ENCODE measurements around the gene SLC22A31. TPM values are rescaled to one million over a fixed set of nuclear protein-coding genes. Genes with fewer than 3 reads are reported as not detected.
"Not testable (repeated sequence)": the region's sequence is repeated elsewhere in the genome, so short reads cannot be mapped to it uniquely, and the experiment has no call there.

Gene SLC22A31
- total RNA-seq (2021; ENCODE audit: unreplicated experiment) (4.5 TPM), Bru-seq, nascent RNA (percentile 32 among the genes with signal in this experiment), BruChase-seq, experiment 1, labeled RNA remaining after a 2-hour chase (percentile 26 among the genes with signal in this experiment), BruChase-seq, experiment 2, labeled RNA remaining after a 6-hour chase (percentile 42 among the genes with signal in this experiment)
- polyA plus RNA-seq (2012; ENCODE audit: insufficient read length), result 4.5 TPM
- long read RNA-seq, partial matches to known transcripts, result 2 of 10 reads
- long read RNA-seq, other reads (novel, unspliced or antisense), result 5 of 10 reads

DNA sequence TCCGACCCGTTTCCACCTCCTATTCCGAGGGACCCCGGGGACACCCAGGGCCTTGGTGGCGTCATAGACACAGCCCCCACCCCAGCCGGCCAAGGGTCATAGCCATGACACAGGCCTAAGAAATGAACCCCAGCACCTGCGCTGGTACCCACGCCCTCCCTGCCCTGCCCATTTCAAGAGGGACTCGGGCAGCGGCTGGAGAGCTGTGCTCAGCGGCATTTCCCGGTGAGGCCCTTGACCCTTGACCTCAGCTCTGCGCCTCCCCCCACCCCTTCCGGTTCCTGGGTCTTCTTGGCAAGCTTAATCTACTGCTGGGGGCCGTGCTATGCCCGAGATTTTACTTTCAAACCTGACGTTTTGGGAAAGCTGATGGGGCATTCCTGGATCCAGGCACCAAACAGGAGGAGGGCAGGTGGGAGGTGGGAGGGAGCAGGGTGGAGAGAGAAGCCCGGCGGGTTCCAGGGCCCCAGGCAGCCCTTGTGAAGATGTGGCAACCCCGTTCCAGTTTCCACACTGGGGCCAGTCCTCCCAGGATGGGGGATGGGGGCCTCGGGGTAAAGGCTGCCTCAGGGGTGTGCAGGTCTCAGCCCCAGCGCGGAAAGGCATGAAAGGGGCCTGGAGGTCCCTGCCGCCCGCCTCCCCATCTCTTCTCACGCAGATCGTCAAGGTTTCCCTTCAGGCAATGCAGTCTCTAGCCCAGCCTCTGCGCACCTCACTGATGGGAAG is at the start of gene SLC22A31:
Gene SLC22A31 (minus strand): TSS at position 414 of the 726 bp plus-strand sequence. CDS start 36 bp downstream, at position 378.
- ATAC-seq (no peak), DNase-seq (ENCODE audit: low read depth, low spot score) (no peak)
- Histone ChIP-seq H3K4me3 (ENCODE audit: low read depth in 2 of 2, low read length in 2 of 2) (peak within 1 kb of the TSS; percentile 26 to 39; a peak in 3 of 4 replicates), H3K27me3 (ENCODE audit: control insufficient read depth, insufficient read depth, low read length) (peaks cover 3% of the 10 kb centered on the region; the same call in 1 of the 2 replicates), H3K36me3 (ENCODE audit: control insufficient read depth, insufficient read depth, low read length) (no peaks in the 10 kb centered on the region; the same call in 1 of the 2 replicates), H3K4me1 (ENCODE audit: control insufficient read depth, insufficient read depth, low read length) (no peaks in the 10 kb centered on the region), H3K9me3 (ENCODE audit: control insufficient read depth, insufficient read depth, low read depth, low read length) (no peaks in the 10 kb centered on the region), H3K27ac (ENCODE audit: low read length) (no peak within 1 kb of the TSS)
- POLR2A ChIA-PET, result no interaction called here
- TF ChIP-seq, protein P1, sequence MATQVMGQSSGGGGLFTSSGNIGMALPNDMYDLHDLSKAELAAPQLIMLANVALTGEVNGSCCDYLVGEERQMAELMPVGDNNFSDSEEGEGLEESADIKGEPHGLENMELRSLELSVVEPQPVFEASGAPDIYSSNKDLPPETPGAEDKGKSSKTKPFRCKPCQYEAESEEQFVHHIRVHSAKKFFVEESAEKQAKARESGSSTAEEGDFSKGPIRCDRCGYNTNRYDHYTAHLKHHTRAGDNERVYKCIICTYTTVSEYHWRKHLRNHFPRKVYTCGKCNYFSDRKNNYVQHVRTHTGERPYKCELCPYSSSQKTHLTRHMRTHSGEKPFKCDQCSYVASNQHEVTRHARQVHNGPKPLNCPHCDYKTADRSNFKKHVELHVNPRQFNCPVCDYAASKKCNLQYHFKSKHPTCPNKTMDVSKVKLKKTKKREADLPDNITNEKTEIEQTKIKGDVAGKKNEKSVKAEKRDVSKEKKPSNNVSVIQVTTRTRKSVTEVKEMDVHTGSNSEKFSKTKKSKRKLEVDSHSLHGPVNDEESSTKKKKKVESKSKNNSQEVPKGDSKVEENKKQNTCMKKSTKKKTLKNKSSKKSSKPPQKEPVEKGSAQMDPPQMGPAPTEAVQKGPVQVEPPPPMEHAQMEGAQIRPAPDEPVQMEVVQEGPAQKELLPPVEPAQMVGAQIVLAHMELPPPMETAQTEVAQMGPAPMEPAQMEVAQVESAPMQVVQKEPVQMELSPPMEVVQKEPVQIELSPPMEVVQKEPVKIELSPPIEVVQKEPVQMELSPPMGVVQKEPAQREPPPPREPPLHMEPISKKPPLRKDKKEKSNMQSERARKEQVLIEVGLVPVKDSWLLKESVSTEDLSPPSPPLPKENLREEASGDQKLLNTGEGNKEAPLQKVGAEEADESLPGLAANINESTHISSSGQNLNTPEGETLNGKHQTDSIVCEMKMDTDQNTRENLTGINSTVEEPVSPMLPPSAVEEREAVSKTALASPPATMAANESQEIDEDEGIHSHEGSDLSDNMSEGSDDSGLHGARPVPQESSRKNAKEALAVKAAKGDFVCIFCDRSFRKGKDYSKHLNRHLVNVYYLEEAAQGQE (IDR thresholded peaks at IDR 0.05; ENCODE audit: insufficient read depth in 1 of 2, low read depth in 2 of 2, low read length in 1 of 2), result no peak
- no peak for TF ChIP-seq TCF7L2 (IDR thresholded peaks at IDR 0.05; ENCODE audit: low read depth, low read length)
- TF ChIP-seq SIN3A (IDR thresholded peaks at IDR 0.05; ENCODE audit: borderline replicate concordance, insufficient read depth, low read depth, low read length), result no peak
- no peak for TF ChIP-seq CTCF (IDR thresholded peaks at IDR 0.05)
- no peak for TF ChIP-seq POLR2AphosphoS5 (IDR thresholded peaks at IDR 0.05; ENCODE audit: low read depth, low read length)
- no TSS peak for BruUV-seq (replicated peaks)
- intact Hi-C loops (cut with micrococcal nuclease; ENCODE audit: unreplicated experiment) (no loop called here), in situ Hi-C loops (cut with HindIII; ENCODE audit: low pct_unique_long_range_greater_than_20kb, low sequenced_read_pairs) (no loop called here)
- CTCF ChIA-PET, result no interaction called here

GRCh38 chr16:89248196-89248982 is 48.1 kb upstream of the SLC22A31 start:
- DNase-seq (ENCODE audit: low read depth, low spot score) (no peak), ATAC-seq (0 out of 2 replicates have a peak, but pooled peaks have one; percentile 3)
- H3K4me1 ChIP-seq (ENCODE audit: control insufficient read depth, insufficient read depth, low read length), result no peaks in the 10 kb centered on the region
- H3K36me3 ChIP-seq (ENCODE audit: control insufficient read depth, insufficient read depth, low read length), result no peaks in the 10 kb centered on the region
- H3K27ac ChIP-seq (ENCODE audit: low read length), result peak overlapping the region; percentile 34; the same call in 1 of the 2 replicates
- no peaks in the 10 kb centered on the region; the same call in 1 of the 2 replicates for H3K9me3 ChIP-seq (ENCODE audit: control insufficient read depth, insufficient read depth, low read depth, low read length)
- ChIA-PET POLR2A (interaction anchor here (0.5 kb wide), 1 partner anchor 16 kb away, joined by 3 read pairs; no protein-coding TSS in a partner anchor), CTCF (no interaction called here)
- intact Hi-C loops (cut with micrococcal nuclease; ENCODE audit: unreplicated experiment), result no loop called here
- in situ Hi-C loops (cut with HindIII; ENCODE audit: low pct_unique_long_range_greater_than_20kb, low sequenced_read_pairs), result no loop called here
- peak overlapping the region; percentile 46 to 58 for H3K4me3 ChIP-seq (ENCODE audit: low read depth in 2 of 2, low read length in 2 of 2)
- TSS peak; percentile 50 for BruUV-seq (replicated peaks)
- TF ChIP-seq CTCF (IDR thresholded peaks at IDR 0.05), result no peak
- no peak for TF ChIP-seq SIN3A (IDR thresholded peaks at IDR 0.05; ENCODE audit: borderline replicate concordance, insufficient read depth, low read depth, low read length)
- TF ChIP-seq, protein P1 (IDR thresholded peaks at IDR 0.05; ENCODE audit: insufficient read depth in 1 of 2, low read depth in 2 of 2, low read length in 1 of 2), result no peak
- TF ChIP-seq POLR2AphosphoS5 (IDR thresholded peaks at IDR 0.05; ENCODE audit: low read depth, low read length), result no peak
- no peak for TF ChIP-seq TCF7L2 (IDR thresholded peaks at IDR 0.05; ENCODE audit: low read depth, low read length)
- no peaks in the 10 kb centered on the region for H3K27me3 ChIP-seq (ENCODE audit: control insufficient read depth, insufficient read depth, low read length)

GRCh38 chr16:89247734-89248075 is 47.4 kb upstream of the SLC22A31 start:
- CTCF ChIA-PET; DNase-seq (ENCODE audit: low read depth, low spot score); in situ Hi-C loops (cut with HindIII; ENCODE audit: low pct_unique_long_range_greater_than_20kb, low sequenced_read_pairs); BruUV-seq (replicated peaks); intact Hi-C loops (cut with micrococcal nuclease; ENCODE audit: unreplicated experiment); H3K4me1 ChIP-seq (ENCODE audit: control insufficient read depth, insufficient read depth, low read length); H3K36me3 ChIP-seq (ENCODE audit: control insufficient read depth, insufficient read depth, low read length); H3K27me3 ChIP-seq (ENCODE audit: control insufficient read depth, insufficient read depth, low read length); H3K9me3 ChIP-seq (ENCODE audit: control insufficient read depth, insufficient read depth, low read depth, low read length): not testable (repeated sequence)
- peak; percentile 83 for ATAC-seq
- POLR2A ChIA-PET, result interaction anchor here (0.7 kb wide), 1 partner anchor 154 kb away, joined by 4 read pairs; the partner anchor contains the start of gene ACSF3
- peak overlapping the region; percentile 46 to 58 for H3K4me3 ChIP-seq (ENCODE audit: low read depth in 2 of 2, low read length in 2 of 2)
- peak overlapping the region; percentile 34; the same call in 1 of the 2 replicates for H3K27ac ChIP-seq (ENCODE audit: low read length)
